Daoy (cell line): ENCODE data around the gene PLCB4. TPM values are rescaled to one million over a fixed set of nuclear protein-coding genes. Genes with fewer than 3 reads are reported as not detected.

ENCODE experiments used
- DNase-seq: peaks from one replicate; pipeline ENCODE4 v3.0.0-alpha.2; 2015; ENCODE audit warnings: low read depth
- total RNA-seq: library from RNA; depleted of rRNA; stranded (reverse); fragments of >200 nt; shearing (Covaris generic); gene quantifications from 2 replicates; pipeline ENCODE4 v1.2.3, GENCODE V29; 2014

PLCB4 gene
- total RNA-seq, 1 experiment from 2014 or later = 3.7 TPM

GRCh38 chr20:9444921-9445320 lies 376.0 kb downstream of the PLCB4 start:
- DNase-seq = no peak

- no peak for DNase-seq
These were observed 378.3 kb downstream of the PLCB4 start for GRCh38 chr20:9447182-9447581.

GRCh38 chr20:9453201-9453600 lies 384.3 kb downstream of the PLCB4 start:
- DNase-seq = no peak

- DNase-seq = no peak
These were observed 385.9 kb downstream of the PLCB4 start for GRCh38 chr20:9454791-9455190.

GRCh38 chr20:9457136-9457535 lies 388.2 kb downstream of the PLCB4 start:
- DNase-seq = no peak

GRCh38 chr20:9458138-9458796 lies 389.4 kb downstream of the PLCB4 start:
- peak; percentile 13 for DNase-seq

- peak; percentile 37 for DNase-seq
These were observed 391.6 kb downstream of the PLCB4 start for GRCh38 chr20:9460518-9460917.

- DNase-seq = peak; percentile 15
These were observed 399.1 kb downstream of the PLCB4 start for GRCh38 chr20:9467995-9468394.

- DNase-seq = no peak
These were observed 406.0 kb downstream of the PLCB4 start for GRCh38 chr20:9474835-9475415.

- no peak for DNase-seq
These were observed 406.6 kb downstream of the PLCB4 start for GRCh38 chr20:9475456-9475855.

- DNase-seq = no peak
These were observed 407.3 kb downstream of the PLCB4 start for GRCh38 chr20:9476174-9476573.

GRCh38 chr20:9476637-9477036 lies 407.8 kb downstream of the PLCB4 start:
- no peak for DNase-seq

GRCh38 chr20:9478771-9479170 lies 409.9 kb downstream of the PLCB4 start:
- DNase-seq = no peak

GRCh38 chr20:9480066-9480465 lies 411.2 kb downstream of the PLCB4 start:
- no peak for DNase-seq

- DNase-seq = no peak
These were observed 413.3 kb downstream of the PLCB4 start for GRCh38 chr20:9482180-9482579.

- no peak for DNase-seq
These were observed 414.2 kb downstream of the PLCB4 start for GRCh38 chr20:9483131-9483530.

GRCh38 chr20:9485614-9486340 lies 416.9 kb downstream of the PLCB4 start:
- DNase-seq = no peak

- no peak for DNase-seq
These were observed 418.3 kb downstream of the PLCB4 start for GRCh38 chr20:9487231-9487630.

GRCh38 chr20:9488063-9488462 lies 419.2 kb downstream of the PLCB4 start:
- DNase-seq = no peak

- no peak for DNase-seq
These were observed 421.3 kb downstream of the PLCB4 start for GRCh38 chr20:9490161-9490560.

GRCh38 chr20:9490631-9491030 lies 421.7 kb downstream of the PLCB4 start:
- DNase-seq = no peak

- DNase-seq = no peak
These were observed 422.4 kb downstream of the PLCB4 start for GRCh38 chr20:9491324-9491723.

- DNase-seq = no peak
These were observed 423.2 kb downstream of the PLCB4 start for GRCh38 chr20:9492067-9492466.
